ENCODE results near the gene EVA1B.
A peak's percentile ranks its signal among the peaks of the same experiment; 100 is the strongest.

EVA1B gene, protein sequence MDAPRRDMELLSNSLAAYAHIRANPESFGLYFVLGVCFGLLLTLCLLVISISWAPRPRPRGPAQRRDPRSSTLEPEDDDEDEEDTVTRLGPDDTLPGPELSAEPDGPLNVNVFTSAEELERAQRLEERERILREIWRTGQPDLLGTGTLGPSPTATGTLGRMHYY

DNA sequence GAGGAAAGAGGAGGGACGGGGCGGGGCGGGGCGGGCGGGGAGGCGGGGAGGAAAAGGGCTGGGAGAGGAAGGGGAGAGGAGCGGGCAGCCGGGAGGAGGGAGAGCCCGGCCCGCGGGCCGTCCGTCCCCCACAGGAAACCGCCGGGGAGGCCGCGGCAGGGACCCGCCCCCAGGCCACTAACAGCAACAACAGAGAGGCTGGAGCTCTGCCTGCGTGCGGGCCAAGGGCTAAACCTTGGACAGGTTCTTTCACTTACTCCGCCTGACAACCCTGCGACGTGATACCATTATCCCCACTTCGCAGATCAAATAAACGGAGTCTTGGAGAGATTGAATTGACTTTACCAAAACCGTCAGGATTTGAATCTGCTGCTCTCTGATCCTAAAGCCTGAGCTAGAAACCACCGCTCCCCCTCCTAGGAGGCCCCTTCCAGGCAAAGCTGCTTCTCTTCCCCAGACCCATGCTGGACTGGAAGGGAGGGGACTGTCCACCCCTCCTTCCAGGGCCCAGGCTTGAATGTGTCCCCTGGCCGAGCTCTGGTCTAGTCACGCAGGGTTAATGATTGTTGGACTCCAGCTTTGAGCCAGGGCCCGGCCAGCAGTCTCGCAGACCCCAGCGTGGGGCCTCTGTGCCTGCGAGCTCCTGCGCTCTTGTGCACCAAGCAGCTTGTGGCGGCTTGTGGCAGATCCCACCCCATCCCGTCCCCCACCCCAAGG, at the start of gene EVA1B:
EVA1B (minus strand) TSS at position 10 of the 717 bp plus-strand sequence. CDS start 608 bp downstream, outside the sequence.
- DNase-seq, result peak; percentile 90

DNA sequence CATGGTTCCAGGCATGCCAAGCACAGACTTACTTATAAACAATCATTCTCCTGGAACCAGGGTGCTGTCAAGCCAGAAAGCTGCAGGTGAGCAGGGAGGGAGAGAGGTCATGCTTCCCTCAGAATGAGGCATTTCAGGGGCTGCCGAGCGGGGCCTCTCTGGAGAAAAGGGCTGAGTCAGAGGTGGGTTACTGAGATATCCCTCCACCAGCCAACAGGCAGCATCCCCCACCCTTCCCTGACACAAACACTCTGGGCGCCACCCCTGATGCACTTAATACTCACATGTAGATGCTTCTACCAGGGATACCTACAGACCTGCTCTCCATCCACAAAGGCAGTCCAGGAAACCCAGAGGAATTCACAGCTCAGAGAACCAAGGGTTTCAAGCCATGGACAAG, 49.2 kb upstream of the EVA1B start:
- no peak for DNase-seq

DNA sequence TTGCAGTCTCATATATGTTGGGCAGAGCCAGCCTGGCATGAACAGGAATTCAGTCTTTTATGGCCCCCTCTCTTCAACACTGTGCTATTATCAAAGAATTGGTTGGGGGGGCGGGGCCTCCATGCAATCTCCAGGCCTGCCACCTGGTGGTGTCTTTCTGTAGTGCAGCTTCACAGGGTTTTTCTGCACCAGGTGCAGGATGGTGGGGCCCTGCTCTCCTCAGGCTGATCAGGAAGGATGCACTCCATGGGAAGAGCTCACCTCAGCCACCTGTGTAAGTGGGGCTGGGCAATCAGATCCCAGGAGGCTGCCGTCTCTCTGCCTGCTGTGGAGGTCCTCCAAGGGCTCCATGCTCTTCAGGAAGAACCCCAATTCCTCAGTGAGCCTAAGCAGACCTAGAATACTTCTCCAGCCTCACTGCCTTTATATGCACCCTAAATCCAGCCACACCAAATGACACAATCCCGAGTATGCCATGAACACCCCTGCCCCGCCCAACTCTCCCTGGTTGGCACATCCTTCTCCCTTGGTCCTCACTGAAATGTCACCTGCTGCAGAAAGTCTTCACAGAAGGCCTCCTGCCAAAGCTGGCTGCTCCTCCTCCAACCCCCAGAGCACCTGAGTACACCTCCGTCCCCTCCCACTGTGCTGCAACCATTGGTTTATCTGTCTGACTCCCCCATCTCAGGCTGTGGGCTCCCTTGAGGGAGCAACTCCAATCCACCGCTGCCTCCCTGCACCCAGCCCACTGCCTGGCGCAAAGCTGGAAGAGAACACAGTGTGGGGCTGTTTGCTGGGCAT, 45.8 kb upstream of the EVA1B start:
- DNase-seq, result peak; percentile 94

DNA sequence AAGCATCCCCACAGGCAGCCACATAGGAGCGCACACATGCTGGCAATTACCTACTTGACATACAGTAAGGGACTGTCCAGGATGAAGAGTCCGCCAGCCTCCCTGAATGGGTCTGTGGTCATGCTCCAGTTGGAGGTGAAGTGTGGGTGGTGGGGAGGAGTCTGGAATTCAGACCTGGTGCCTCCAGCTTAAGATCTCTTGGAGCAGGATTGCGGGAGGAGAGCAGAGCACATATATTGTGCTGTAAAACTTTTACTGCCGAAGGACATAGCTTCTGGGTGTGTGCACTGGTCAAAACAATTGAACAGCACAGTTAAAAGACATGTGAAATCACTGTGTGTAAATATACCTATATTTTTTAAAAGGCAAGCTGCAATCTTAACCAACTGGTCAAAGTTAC, 44.4 kb upstream of the EVA1B start:
- DNase-seq, result no peak

DNA sequence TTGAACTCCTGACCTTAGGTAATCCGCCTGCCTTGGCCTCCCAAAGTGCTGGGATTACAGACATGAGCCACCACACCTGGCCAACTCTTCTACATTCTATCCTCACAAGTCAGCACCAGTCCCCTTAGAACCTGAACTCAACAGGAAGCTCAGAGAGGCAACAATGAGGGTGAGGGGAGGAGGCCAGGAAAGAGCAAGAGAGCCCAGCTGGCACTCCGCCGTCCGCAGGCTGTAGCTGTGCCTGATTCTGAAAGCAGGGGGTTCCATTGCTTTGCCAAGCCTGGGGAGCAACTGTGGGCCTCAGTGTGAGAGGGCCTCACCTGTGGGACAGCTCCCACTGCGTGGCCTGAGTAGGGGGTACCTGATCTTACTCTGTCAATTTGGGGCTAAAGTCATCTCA, 43.6 kb upstream of the EVA1B start:
- DNase-seq, result no peak

DNA sequence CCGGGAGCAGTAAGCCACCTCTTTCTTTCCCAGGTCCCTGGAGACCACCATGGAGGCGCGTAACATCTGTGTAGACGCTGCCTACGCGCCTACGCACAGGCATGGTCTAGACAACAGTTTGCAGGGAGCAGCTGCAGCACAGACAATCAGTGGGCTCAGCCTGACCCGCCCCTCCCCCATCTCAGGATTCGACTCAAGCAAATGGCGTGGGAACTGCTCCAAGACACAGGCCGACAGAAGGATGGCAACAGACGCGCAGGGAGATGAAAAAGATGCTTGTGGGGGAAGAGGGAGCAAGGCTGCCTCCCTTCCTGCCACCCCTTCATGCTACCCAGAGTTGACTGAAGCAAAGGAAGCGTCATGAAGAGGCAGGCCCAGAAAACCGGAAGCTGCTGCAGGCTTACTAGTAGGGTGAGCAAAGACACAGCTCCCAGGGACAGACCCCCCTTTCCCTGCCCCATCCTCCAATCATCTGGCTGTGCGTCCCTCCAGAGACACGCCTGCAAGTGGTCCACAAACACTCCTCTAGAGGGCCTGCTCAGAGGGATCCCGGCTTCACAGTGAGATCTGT, 42.7 kb upstream of the EVA1B start:
- peak; percentile 91 for DNase-seq

DNA sequence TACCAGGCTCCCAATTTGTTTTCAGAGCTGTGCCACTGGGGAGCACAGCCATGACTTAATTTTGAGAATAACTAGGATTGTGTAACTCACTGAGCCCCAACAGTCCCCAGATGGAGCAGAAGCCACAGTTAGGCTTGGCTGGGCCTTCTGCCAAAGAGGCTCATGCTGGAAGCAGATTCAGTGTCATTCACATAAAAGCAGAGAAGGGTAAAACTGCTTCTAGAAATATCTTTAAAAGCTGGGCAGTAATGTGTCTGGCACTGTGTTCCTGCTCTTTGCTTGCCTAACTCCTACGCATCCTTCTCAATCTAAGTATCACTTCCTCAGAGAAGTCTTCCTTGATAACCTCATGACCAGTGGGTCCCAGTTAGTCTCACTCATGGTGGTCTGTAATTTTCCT, 41.9 kb upstream of the EVA1B start:
- DNase-seq, result no peak

DNA sequence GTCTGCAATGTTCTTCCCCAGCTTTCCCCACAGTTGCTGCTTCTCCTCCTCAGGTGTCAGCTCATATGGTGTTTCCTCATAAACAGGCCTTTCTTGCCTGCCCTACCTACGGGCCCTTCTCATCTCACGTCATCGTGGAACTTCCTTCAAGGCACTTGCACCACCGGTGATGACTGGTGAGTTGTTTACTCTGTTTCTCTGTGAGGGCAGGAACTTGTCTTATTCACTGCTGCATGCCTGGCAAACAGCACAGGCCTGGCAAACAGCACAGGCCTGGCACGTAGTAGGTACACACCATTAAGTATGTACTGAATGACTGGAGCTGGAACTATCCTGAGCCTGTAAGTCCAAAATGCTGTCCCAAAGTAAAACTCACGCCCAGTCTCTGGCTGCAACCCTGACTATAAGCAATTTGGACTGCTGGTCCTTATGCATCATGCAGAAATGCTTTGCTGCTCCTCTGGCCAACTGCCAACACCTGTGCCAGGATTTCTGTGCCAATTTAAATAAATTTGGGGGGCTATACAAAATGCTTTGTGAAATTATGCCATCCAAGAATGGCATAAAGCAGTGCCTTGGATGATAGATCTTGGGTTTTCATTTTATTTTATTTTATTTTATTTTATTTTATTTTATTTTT, 36.6 kb upstream of the EVA1B start:
- DNase-seq, result no peak

DNA sequence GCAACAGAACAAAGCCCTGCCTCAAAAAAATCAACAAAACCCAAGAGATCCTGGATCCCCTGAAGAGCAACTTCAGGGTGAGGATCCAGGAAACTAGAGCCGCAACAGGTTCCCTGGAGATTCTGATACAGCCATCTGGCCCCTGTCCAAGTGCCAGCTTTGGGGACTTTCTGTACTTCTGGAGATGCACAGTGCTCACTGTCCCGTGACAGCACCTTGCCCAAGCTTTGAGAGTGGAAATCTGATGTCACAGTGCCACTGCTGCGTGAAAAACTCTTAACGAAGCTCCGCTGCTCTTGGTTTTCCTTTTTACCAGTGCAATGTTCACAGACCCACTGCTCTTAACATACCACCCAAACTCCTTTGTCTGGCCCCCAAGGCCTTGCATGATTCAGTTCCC, 35.9 kb upstream of the EVA1B start:
- DNase-seq, result no peak

DNA sequence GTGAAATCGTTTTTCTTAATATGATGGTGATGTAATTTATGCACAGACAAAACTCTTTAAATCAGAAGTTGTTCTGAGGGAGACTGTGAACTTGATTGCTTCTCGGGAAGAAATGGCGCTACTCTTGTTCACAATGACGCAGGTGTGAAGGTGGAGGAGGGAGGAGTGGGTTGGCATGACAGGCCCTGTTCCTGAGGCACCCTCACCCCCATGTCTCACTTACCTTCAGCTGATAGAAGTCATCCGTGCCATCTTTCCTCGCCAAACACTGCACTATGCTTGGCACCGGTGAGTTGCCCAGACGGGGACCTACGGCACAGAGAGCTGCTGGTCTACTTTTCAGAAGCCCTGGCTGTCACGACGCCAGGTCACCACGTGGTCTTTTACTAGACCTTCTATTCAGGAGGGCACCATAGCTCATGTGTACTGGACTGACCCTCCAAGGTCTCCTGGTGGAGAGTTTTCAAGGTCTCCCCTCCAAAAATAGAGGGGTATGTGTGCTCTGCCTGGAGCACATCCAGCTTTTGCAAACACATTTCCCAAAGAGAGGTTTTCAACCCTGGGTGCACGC, 35.2 kb upstream of the EVA1B start:
- no peak for DNase-seq

DNA sequence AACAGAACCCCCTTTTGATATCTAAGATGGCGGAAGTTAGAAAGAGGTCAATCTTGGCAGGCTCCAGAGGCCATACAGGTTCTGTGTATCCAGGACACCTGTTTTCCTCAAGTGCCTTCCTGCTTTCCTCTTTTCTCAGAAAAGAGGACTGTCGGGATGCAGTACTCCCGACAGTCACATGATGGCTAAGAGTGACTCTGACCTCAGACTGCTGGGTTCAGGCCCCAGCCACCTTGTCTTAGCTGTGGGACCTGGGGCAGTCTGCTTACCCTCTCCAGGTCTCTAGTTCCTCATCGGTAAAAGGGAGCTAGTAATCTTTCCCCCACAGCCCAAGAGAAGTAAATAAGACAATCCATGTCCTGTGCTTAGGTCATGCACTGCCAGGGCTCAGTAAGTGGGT, 32.4 kb upstream of the EVA1B start:
- no peak for DNase-seq

DNA sequence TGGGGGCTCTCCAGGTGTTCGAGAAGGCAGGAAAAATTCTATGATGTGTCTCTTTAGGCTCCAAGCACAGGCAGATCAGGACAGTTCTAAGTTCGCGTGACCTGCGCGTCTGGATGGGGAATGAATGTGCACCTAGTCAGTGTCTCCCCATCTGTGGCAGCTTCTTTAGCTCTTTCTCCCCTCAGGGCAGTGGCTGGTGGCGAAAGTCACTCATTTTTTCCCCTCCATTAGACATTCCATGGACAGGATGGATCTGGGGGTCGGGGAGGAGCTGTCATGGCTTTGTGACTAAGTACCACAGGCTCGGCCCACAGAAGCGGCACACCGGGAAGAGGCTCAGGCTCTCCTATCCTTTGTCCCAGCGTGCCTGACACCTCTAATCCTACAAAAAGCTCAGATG, 31.0 kb upstream of the EVA1B start:
- DNase-seq, result peak; percentile 30

DNA sequence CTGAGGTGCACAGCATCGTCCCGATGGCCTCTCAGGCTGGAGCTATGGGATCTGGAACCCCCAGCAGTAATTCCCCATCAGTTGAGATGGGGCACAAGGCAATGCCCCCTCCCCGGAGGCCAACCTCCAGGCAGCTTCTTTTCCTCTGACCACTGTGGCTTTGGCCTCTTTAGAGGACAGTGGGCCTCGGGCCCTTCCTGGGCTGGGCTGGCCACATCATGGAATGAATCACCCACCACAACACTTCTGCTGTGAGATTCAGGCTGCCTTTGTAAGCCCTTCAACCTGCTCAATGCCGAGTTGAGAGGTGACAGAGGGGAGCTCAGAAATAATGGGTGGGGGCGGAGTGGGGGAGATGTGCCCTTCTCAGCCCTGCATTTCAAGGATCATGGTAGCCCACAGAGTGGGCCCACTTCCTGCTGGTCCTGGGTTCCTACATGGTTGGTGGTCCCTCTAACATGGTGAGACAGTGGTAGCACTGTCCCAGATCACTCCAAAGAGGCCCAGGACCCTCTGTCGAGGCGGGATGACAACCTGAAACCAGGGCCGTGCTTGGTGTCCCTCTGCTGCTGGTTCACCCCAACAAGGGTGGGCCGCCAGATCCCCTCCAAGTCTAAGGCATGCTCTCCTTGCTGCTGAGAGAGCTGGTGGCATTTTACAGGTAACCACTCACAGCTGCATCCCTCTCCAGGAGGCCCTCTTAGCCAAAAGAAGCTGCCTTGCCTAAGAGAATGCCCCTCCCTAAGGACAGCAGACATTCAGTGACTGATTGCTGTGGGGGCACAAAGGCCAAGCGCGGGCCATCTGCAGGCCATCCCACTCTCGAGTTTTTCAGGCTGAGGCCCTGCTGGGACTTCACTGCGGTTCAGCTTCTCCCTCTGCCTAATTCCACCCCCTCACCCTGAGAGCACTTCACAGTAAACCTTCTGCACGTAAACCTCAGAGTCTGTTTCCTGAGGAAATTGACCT, 29.7 kb upstream of the EVA1B start:
- no peak for DNase-seq

DNA sequence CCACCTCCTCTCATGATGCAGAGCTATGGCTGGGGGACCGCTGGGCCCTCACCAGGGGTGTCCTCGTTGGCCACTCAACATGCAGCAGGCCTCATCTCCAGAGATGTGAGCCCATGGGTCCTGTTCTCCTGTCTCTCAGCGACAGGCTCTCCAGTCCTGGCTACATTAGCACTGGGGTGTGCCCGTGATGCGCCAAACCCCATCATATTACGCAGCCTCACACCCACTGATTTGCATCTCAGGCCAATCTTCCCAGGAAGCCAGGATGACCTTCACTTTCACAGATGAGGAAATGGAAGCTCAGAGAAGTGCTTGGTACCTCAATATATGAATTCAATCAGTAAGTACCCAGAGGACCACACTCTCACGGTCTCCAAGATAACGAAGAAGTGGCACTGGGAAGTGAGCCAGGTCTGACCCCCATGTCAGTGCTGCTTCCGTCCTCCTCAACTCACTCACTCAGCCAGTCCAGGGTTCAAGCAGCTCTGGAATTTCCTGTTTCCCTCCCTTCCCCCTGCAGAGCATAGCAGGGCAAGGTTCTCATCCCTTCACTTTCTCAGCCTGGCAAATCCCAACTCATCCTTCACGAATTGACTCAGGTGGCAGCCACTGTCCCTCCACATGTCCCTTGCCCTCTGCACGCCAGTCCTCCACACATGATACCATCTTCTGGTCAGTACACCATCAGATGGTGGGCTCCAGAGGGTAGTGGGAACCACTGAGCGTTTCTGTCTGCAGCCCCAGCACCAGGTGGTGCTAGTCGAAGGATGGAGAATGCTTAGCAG, 28.9 kb upstream of the EVA1B start:
- DNase-seq, result no peak

DNA sequence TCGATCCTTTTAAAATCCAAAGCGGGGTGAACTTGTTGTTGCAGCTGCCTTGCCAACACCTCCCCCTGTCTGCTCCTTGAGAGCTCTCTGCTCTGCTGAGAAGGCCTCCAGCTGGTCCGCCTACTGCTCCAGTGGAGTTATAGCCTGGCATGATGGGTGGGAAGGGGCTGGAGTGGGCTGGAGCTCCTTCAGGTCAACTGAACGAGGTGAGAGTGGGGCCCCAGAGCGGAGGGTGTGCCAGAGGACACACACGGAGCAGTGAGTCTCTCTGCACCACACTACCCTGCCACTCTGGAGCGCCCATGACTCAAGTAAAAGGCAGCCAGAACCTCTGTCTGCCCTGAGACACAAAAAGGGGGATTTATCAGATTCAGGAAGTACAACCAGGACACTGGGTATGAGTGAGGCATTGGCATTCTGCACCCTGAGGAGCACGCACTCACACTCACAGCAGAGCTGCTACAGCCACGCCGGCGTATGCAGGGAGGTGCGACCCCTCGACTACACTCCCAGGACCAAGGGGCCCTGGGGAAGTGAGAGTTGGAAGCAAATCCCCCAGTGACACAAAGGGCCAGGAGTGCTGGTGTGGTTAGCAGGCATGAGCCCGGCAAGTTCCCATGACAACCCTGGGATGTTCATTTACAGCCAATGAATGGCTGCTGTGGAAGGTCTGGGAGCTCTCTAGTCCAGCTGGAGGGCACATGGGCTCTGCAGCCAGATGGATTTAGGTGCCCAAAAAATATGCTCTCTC, 28.0 kb upstream of the EVA1B start:
- peak; percentile 88 for DNase-seq

DNA sequence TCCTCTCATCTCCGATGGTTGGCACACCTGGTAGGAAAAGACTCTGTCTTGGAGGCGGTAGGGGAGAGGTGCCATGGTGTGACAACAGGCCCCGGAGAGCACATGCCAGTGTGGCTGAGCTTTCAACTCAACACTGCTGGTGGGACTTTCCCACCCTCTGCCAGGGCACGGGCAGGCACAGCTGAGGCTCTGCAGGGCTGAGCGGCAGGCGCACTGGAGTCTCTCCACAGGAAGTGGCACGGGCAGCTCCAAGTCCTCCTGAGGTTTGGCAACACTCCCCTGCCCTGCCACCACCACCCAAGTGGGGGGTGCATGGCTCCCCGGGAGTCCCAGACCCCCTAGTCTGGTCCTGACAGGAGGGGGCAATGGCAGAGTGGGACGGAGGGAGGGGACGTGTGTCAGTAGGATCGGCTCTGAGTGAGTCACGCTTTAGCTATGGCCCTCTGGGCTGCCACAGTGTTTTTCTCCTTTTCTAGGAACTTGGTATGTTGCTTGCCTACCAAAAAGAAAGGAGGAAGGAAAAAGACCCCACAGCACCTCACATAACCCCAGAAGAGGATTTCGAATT, 27.3 kb upstream of the EVA1B start:
- DNase-seq, result no peak

DNA sequence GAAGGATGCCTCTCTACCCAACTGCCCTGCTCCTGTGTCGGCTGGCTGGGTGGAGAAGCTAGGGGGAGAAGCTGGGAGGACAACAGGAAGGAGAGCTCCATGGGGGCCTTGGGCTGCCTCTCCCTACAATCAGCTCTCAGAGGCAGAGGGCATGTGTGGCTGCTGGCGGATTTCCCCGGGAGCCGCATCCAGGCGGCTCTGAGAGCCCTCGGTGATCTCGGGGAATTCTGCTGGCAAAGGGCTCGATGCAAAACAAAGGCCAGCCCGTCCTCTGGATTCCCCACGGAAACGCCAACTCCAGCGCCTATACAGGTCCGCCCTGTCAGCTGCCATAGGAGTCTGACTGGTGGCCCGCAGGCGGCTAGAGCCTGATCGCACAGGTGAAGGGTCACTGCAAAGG, 26.4 kb upstream of the EVA1B start:
- no peak for DNase-seq

DNA sequence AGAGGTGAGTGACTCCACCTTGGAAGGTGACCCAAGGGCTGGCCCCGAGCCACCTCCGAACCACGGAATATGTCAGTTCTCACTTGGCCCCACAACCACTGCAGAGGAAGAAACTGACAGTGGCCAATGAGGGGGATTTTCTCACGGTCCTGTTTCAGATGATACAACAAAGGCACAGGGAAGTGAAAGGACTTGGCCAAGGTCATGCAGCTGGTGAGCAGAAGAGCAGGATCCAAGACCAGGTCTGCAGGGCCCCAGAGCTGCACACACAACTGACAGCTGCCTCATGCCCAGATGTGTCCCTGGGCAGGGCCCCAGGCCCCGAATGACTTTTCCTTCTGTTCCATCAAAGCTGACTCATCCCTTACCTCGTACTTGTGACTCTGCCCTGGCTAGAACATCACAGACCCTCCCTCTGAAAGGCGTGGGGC, 25.8 kb upstream of the EVA1B start:
- no peak for DNase-seq

DNA sequence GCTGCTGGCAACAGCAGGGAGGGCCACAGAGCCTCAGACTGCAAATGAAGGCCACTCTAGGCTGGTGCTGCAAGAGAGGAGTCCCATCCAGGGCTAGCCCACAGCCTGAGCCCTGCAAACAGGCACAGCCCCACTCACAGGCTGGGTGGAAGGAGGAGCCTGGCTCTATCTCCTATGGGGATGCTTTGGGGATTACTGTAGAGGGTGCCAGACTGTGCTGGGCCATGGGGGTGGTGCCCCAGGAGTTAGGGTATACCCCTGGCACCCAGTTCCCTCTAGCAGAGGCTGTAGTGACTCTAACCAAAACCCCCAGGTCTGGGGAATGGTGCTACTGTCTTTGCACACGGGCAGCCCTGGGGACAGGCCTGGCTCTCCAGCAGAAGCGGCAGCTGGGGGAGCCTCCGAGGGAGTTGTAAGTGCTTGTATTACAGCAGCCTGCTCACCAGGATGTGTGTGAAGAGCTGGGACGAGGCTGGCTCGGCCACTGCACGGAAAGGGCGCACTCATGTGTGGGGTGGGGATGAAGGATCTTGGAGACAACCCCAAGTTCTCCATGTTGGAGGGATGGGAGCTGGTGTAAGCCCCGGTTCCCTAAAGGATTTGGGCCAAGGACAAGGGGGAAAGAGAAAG, 23.4 kb upstream of the EVA1B start:
- DNase-seq, result no peak
